Measurements from ENCODE around the gene APAF1. TPM values are rescaled to one million over a fixed set of nuclear protein-coding genes. Genes with fewer than 3 reads are reported as not detected.

Gene APAF1
- total and polyA plus RNA-seq, 2 donors (not counting 3 experiments of a cell fraction or from before 2014, with no cell fraction given): 7.2 to 35.2 TPM

GRCh38 chr12:98738539-98738938 is 93.4 kb downstream of the APAF1 start:
- H3K9me3 ChIP-seq (replicated peaks; ENCODE audit: control insufficient read depth, insufficient read depth, low read length): no peaks in the 10 kb centered on the region
- POLR2A ChIA-PET: no interaction called here
- H3K9me1 ChIP-seq (replicated peaks; ENCODE audit: control insufficient read depth, extremely low read depth, insufficient read depth, low read length): no peaks in the 10 kb centered on the region
- no peaks in the 10 kb centered on the region for H3K36me3 ChIP-seq (ENCODE audit: control insufficient read depth in 2 of 2, extremely low read depth in 1 of 2, insufficient read depth in 2 of 2, low read length in 2 of 2)
- H3K9ac ChIP-seq (replicated peaks; ENCODE audit: extremely low read depth, insufficient read depth, low read length): no peak overlapping the region
- DNase-seq (ENCODE audit: low read depth, low spot score) (no peak), FAIRE-seq (no peak)
- dilution Hi-C loops (cut with MboI; ENCODE audit: extremely low pct_ligation_motif_present, low sequenced_read_pairs) (no loop called here), intact Hi-C loops (cut with micrococcal nuclease) (no loop called here)
- CTCF ChIA-PET: no interaction called here
- no peak overlapping the region for H3K4me2 ChIP-seq (ENCODE audit: insufficient read depth, low read length)
- H3K27me3 ChIP-seq (ENCODE audit: control insufficient read depth in 2 of 2, insufficient read depth in 2 of 2, low read length in 2 of 2): peaks cover 0 to 1% of the 10 kb centered on the region in 2 experiments
- no TSS peak for BruUV-seq (replicated peaks)
- TF ChIP-seq MYC (IDR thresholded peaks at IDR 0.05; ENCODE audit: low read depth, low read length): no peak
- TF ChIP-seq CTCF (IDR thresholded peaks at IDR 0.05; ENCODE audit: extremely low read depth in 1 of 2, insufficient read depth in 1 of 2, low read depth in 1 of 2, low read length in 2 of 2): no peak
- no peak for TF ChIP-seq POLR2A (IDR thresholded peaks at IDR 0.05; ENCODE audit: low read depth, low read length)
- TF ChIP-seq, protein P1, sequence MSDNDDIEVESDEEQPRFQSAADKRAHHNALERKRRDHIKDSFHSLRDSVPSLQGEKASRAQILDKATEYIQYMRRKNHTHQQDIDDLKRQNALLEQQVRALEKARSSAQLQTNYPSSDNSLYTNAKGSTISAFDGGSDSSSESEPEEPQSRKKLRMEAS (IDR thresholded peaks at IDR 0.05; ENCODE audit: insufficient read depth, insufficient read length): no peak
- no peak for TF ChIP-seq JUN (IDR thresholded peaks at IDR 0.05; ENCODE audit: borderline replicate concordance, insufficient read depth, insufficient read length, low read depth)
- TF ChIP-seq GATA2 (IDR thresholded peaks at IDR 0.05; ENCODE audit: insufficient read depth, insufficient read length, low read depth, low read length): no peak
- peaks cover 12% of the 10 kb centered on the region for H3K4me1 ChIP-seq (ENCODE audit: control insufficient read depth, extremely low read depth, insufficient read depth, low read length)
- no peak overlapping the region for H2AFZ ChIP-seq (ENCODE audit: low read depth, low read length)
- no peak overlapping the region for H3K27ac ChIP-seq (ENCODE audit: insufficient read depth, low read depth, low read length)
- no peaks in the 10 kb centered on the region for H4K20me1 ChIP-seq (replicated peaks; ENCODE audit: control insufficient read depth, extremely low read depth, insufficient read depth, low read length)
- H3K4me3 ChIP-seq (replicated peaks in 1 of 3; ENCODE audit: insufficient read depth in 1 of 3, low read depth in 1 of 3, low read length in 3 of 3): no peak overlapping the region
- no peaks in the 10 kb centered on the region for H3K79me2 ChIP-seq (ENCODE audit: control insufficient read depth, insufficient read depth, low read length)

DNA sequence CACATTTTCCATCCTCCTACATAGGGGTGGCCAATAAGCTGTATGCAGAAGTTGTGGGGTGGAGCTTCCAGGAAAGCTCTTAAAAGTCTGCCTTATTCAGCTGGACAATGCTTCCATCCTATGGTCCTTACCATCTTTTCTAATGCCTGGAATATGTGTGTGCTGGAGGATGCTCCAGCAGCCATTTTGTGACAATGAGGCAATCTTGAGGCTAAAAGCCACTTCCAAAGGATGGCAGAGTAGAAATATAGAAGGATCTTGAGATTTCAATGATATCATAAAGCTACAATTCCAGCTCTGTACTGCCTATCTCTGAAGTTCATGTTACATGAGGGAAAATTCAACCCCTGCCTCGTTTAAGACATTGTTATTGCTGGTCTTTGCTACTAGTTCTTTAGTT is 95.7 kb downstream of the APAF1 start:
- Histone ChIP-seq H3K4me2 (ENCODE audit: insufficient read depth, low read length) (no peak overlapping the region), H3K27ac (ENCODE audit: insufficient read depth, low read depth, low read length) (no peak overlapping the region), H4K20me1 (replicated peaks; ENCODE audit: control insufficient read depth, extremely low read depth, insufficient read depth, low read length) (no peaks in the 10 kb centered on the region), H3K4me3 (replicated peaks in 1 of 3; ENCODE audit: insufficient read depth in 1 of 3, low read depth in 1 of 3, low read length in 3 of 3) (no peak overlapping the region), H3K9me3 (replicated peaks; ENCODE audit: control insufficient read depth, insufficient read depth, low read length) (no peaks in the 10 kb centered on the region), H3K27me3 (ENCODE audit: control insufficient read depth in 2 of 2, insufficient read depth in 2 of 2, low read length in 2 of 2) (peaks cover 0 to 1% of the 10 kb centered on the region in 2 experiments), H2AFZ (ENCODE audit: low read depth, low read length) (no peak overlapping the region), H3K79me2 (ENCODE audit: control insufficient read depth, insufficient read depth, low read length) (no peaks in the 10 kb centered on the region), H3K4me1 (ENCODE audit: control insufficient read depth, extremely low read depth, insufficient read depth, low read length) (peaks cover 11% of the 10 kb centered on the region), H3K9me1 (replicated peaks; ENCODE audit: control insufficient read depth, extremely low read depth, insufficient read depth, low read length) (no peaks in the 10 kb centered on the region), H3K36me3 (ENCODE audit: control insufficient read depth in 2 of 2, extremely low read depth in 1 of 2, insufficient read depth in 2 of 2, low read length in 2 of 2) (no peaks in the 10 kb centered on the region), H3K9ac (replicated peaks; ENCODE audit: extremely low read depth, insufficient read depth, low read length) (no peak overlapping the region)
- no peak for TF ChIP-seq CTCF (IDR thresholded peaks at IDR 0.05; ENCODE audit: extremely low read depth in 1 of 2, insufficient read depth in 1 of 2, low read depth in 1 of 2, low read length in 2 of 2)
- TF ChIP-seq GATA2 (IDR thresholded peaks at IDR 0.05; ENCODE audit: insufficient read depth, insufficient read length, low read depth, low read length): no peak
- TF ChIP-seq EZH2 (IDR thresholded peaks at IDR 0.05; ENCODE audit: borderline replicate concordance, low read depth, low read length, severe bottlenecking): no peak
- no peak for TF ChIP-seq POLR2AphosphoS5 (IDR thresholded peaks at IDR 0.05; ENCODE audit: insufficient read depth, low read depth, low read length)
- TF ChIP-seq, protein P1 (IDR thresholded peaks at IDR 0.05; ENCODE audit: insufficient read depth, insufficient read length): no peak
- no peak for TF ChIP-seq FOS (IDR thresholded peaks at IDR 0.05; ENCODE audit: borderline replicate concordance, insufficient read depth, low read length)
- no peak for TF ChIP-seq MYC (IDR thresholded peaks at IDR 0.05; ENCODE audit: low read depth, low read length)
- no peak for TF ChIP-seq JUN (IDR thresholded peaks at IDR 0.05; ENCODE audit: borderline replicate concordance, insufficient read depth, insufficient read length, low read depth)
- no peak for TF ChIP-seq POLR2A (IDR thresholded peaks at IDR 0.05; ENCODE audit: low read depth, low read length)
- dilution Hi-C loops (cut with MboI; ENCODE audit: extremely low pct_ligation_motif_present, low sequenced_read_pairs) (no loop called here), intact Hi-C loops (cut with micrococcal nuclease) (no loop called here)
- no TSS peak for BruUV-seq (replicated peaks)
- CTCF ChIA-PET: interaction anchor here (0.8 to 4.7 kb wide), 5 partner anchors 9 to 174 kb away, joined by 3 to 46 read pairs (median 6); no protein-coding TSS in a partner anchor
- no peak for DNase-seq (ENCODE audit: low read depth, low spot score)
- POLR2A ChIA-PET: no interaction called here
- FAIRE-seq: no peak
